Stimulated activated CD8-positive, alpha-beta memory T cell treated with anti-CD3 and anti-CD28 coated beads, Interleukin-12 subunit alpha, Interleukin-12 subunit beta, amount 100 ng/mL, for 24 hours (primary cell): ENCODE measurements around the gene GSTP1.
"Not testable (repeated sequence)": the region's sequence is repeated elsewhere in the genome, so short reads cannot be mapped to it uniquely, and the experiment has no call there.

ENCODE experiments used
- DNase-seq: peaks from one replicate; pipeline ENCODE4 v3.0.0-alpha.2; 2020; ENCODE audit errors: extremely low read depth

The GSTP1 gene

DNA sequence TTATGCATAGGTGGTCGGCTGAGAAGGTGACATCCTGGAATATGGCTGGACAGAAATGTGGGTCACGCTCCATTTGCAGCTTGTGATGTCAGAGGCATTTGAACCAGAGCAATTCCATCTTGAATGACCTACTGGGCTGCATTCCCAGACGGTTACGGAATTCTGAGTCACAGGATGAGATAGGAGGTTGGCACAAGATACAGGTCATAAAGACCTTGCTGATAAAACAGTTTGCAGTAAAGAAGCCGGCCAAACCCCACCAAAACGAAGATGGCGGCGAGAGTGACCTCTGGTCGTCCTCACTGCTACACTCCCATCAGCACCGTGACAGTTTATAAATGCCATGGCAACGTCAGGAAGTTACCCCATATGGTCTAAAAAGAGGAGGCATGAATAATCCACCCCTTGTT is 19.9 kb upstream of the GSTP1 start:
- not testable (repeated sequence) for DNase-seq

DNA sequence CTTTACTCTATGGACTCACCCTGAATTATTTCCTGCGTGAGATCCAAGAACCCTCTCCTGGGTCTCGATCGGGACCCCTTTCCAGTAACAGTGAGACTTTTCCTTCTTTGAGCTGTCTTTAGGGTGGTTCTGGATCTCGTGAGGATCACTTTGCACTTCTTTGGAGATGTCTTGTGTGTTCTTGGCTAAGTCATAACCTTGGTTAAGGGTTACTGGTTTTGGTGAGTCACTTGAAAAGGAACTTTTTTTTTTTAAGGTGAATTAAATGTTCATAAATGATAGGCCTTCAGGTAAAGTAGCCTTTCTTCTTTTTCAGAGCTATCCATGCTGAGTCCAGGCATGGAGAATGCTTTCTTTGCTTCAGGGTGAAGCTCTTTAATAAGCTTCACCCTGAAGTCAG is 19.4 kb upstream of the GSTP1 start:
- DNase-seq: no peak

DNA sequence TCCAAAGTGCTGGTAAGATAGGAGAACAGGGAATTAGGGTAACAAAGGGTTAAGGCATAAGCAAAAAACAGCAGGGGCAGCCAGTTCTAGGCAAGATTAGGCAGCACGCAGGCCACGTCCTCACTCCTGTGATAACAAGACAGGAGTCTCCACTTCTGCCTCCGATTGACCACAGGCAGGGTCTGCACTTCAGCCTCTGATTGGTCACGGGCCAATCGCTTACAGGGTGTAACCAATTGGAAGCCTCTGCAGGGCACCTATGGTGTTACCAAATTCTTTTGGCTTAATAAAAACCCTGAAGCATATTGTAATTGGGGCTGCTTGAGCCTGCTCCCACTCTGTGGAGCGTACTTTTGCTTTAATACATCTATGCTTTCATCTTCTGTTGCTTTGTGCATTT is 12.2 kb upstream of the GSTP1 start:
- no peak for DNase-seq

DNA sequence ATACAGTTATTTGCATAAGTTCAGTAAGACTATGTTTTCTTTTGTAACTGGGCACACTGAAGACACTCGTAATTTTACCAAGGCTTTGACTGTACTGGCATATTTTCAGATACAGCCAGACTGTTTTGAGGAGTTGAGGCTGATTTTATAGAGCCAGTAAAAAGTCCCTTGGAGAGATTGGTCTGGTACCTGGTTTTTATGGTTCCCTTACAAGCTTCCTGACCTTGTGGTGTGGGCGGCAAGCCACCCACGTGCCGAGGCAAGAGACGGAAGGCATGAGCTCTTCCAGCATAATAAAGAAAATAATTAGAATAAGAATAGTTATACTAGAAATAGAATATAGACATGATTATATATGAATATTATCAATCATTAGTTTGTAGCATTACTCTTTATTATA is 11.3 kb upstream of the GSTP1 start:
- DNase-seq: no peak

DNA sequence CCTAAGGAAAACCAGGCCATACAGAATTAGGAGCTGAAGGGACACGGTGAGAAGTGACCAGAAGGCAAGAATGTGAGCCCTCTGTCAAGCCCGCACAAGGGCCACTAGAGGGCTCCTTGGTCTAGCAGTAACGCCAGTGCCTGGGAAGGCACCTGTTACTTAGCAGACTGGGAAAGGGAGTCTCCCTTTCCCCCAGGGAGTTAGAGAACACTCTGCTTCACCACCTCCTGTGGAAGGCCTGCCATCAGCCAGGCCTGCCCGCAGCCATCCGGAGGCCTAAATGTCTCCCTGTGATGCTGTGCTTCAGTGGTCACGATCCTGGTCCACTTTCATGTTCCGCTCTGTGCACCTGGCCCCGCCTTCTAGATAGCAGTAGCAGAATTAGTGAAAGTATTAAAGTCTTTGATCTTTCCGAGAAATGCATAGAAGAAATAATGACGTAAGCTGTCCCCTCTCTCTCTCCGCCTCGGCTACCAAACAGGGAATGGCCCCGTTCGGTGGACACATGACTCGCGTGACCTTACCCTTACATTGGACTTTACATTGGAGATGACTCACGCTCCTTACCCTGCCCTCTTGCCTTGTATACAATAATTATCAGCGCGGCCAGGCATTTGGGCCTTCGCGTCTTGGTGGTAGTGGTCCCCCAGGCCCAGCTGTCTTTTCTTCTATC is 10.7 kb upstream of the GSTP1 start:
- DNase-seq: no peak

DNA sequence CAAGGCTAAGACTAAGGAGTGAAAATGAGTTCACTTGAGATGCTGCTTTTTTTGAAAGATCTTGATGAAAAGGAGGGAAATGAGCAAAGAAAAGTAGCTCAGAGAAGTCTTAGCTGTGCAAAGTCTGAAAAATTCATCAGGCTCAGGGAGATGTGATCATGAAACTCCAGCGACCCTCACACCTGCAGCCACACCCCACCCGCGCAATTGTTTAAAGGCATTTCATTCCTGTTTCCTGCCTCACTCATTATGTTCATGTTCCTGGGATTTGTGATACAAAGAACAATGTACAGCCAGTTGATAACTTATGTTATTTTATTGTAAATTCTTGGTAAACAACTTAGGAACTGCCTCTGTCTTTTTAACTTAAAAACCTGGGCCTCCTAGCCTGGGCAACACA is 8.7 kb upstream of the GSTP1 start:
- DNase-seq: no peak

DNA sequence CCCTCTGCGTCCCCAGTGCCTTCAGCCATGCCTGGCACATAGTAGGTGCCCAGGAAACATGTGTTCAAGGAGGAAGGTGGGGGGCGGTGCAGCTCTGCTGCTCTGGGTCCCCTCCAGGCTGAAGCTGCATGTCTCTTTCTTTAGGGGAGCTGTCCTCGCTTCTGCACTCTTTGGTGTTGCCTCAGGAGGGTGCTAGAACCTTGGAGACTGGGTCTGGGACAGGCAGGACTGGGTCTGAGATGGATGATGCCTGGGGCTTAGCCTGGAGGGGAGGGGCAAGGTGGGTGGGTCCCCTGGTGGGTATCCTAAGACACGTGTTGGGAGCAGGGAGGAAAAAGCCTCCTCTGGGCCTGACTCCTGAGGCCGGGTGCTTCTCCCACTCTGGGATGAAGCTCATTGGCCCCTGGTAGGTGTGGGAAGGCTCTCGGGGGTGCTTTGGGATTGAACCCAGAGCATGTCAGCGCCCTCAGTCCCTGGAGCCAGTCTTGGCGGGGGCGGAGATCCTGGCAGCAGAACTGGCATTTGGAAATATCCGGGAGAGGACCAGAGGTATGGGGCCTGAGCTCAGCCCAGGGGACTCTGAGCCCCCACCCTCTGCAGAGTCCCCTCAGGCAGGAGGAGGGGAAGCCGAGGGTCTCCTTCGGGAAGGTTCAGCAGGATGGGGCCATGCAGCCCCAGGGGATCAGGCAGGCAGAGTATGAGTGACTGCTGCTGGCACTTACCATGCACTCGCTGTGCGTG is 6.7 kb upstream of the GSTP1 start:
- no peak for DNase-seq

DNA sequence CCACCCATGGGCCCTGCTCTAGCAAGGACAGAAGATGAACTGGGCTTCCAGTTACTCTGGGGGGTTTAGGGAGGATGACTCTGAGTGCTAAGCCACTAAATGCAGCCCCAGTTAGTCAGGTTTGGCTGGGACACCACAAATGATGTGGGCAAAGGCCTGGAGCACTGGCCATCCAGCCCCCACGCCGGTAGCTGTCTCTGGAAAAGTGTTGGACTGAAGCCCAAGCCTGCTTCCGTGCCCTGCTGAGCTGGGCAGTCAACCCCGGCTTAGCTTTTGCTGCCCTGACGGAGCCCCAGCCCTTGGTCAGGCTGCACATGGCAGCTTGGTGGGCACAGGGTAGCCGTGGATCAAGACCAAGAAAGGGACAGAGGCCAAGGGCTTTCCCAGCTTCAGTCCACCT is 5.7 kb upstream of the GSTP1 start:
- no peak for DNase-seq

DNA sequence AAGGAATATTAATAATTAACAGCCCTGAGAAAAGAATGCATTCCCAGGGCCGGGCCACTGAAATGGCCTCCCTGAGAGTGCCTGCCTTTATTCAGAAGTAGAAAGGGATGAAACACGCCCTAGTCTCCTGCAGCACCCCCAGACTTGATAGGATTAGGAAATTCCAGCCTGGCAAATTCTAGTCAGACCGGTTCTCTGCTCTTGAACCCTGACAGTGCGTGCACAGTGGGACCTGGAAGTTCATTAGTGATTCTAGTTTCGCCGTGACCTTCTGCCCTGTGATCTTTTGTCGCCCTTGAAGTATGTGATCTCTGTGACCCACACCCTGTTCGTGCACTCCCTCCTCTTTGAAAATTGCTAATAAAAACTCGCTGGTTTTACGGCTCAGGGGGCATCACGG is 2.1 kb upstream of the GSTP1 start:
- DNase-seq: no peak

DNA sequence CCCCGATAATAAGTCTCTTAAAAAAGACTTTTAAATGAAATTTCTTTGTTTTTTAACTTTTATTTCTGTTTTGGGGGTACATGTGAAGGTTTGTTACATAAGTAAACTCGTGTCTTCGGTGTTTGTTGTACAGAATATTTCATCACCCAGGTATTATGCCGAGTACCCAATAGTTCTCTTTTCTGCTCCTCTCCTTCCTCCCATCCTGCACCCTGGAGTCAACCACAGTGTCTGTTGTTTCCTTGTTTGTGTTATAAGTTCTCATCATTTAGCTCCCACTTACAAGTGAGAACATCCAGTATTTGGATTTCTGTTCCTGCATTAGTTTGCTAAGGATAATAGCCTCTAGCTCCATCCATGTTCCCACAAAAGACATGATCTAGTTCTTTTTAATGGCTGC is 1.6 kb upstream of the GSTP1 start:
- no peak for DNase-seq

DNA sequence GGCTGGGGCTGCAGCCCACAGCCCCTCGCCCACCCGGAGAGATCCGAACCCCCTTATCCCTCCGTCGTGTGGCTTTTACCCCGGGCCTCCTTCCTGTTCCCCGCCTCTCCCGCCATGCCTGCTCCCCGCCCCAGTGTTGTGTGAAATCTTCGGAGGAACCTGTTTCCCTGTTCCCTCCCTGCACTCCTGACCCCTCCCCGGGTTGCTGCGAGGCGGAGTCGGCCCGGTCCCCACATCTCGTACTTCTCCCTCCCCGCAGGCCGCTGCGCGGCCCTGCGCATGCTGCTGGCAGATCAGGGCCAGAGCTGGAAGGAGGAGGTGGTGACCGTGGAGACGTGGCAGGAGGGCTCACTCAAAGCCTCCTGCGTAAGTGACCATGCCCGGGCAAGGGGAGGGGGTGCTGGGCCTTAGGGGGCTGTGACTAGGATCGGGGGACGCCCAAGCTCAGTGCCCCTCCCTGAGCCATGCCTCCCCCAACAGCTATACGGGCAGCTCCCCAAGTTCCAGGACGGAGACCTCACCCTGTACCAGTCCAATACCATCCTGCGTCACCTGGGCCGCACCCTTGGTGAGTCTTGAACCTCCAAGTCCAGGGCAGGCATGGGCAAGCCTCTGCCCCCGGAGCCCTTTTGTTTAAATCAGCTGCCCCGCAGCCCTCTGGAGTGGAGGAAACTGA is 731 bp downstream of the GSTP1 start:
- DNase-seq: no peak

DNA sequence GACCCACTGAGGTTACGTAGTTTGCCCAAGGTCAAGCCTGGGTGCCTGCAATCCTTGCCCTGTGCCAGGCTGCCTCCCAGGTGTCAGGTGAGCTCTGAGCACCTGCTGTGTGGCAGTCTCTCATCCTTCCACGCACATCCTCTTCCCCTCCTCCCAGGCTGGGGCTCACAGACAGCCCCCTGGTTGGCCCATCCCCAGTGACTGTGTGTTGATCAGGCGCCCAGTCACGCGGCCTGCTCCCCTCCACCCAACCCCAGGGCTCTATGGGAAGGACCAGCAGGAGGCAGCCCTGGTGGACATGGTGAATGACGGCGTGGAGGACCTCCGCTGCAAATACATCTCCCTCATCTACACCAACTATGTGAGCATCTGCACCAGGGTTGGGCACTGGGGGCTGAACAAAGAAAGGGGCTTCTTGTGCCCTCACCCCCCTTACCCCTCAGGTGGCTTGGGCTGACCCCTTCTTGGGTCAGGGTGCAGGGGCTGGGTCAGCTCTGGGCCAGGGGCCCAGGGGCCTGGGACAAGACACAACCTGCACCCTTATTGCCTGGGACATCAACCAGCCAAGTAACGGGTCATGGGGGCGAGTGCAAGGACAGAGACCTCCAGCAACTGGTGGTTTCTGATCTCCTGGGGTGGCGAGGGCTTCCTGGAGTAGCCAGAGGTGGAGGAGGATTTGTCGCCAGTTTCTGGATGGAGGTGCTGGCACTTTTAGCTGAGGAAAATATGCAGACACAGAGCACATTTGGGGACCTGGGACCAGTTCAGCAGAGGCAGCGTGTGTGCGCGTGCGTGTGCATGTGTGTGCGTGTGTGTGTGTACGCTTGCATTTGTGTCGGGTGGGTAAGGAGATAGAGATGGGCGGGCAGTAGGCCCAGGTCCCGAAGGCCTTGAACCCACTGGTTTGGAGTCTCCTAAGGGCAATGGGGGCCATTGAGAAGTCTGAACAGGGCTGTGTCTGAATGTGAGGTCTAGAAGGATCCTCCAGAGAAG is 1.6 kb downstream of the GSTP1 start:
- no peak for DNase-seq

DNA sequence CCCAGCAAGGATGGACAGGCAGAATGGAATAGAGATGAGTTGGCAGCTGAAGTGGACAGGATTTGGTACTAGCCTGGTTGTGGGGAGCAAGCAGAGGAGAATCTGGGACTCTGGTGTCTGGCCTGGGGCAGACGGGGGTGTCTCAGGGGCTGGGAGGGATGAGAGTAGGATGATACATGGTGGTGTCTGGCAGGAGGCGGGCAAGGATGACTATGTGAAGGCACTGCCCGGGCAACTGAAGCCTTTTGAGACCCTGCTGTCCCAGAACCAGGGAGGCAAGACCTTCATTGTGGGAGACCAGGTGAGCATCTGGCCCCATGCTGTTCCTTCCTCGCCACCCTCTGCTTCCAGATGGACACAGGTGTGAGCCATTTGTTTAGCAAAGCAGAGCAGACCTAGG is 2.3 kb downstream of the GSTP1 start:
- no peak for DNase-seq

DNA sequence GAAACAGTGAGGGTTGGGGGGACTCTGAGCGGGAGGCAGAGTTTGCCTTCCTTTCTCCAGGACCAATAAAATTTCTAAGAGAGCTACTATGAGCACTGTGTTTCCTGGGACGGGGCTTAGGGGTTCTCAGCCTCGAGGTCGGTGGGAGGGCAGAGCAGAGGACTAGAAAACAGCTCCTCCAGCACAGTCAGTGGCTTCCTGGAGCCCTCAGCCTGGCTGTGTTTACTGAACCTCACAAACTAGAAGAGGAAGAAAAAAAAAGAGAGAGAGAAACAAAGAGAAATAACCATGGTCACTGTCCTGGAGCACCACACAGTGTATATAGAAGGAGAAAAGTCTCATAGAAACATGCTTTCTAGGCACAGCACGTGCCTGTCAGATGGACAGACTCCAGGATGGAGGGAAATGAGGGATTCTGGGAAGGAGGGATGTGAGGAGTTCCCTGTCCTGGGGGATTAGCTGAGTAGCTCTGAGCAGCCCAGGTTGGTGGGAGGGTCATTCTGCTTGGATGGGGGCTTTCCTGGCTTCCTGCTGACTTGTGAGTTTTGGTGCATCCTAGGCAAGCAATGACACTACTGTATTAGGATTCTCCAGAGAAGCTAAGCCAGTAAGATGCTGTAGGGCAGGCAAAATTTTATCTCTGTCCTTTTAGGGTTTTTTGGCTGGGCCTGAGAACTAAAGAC is 3.1 kb downstream of the GSTP1 start:
- DNase-seq: no peak

DNA sequence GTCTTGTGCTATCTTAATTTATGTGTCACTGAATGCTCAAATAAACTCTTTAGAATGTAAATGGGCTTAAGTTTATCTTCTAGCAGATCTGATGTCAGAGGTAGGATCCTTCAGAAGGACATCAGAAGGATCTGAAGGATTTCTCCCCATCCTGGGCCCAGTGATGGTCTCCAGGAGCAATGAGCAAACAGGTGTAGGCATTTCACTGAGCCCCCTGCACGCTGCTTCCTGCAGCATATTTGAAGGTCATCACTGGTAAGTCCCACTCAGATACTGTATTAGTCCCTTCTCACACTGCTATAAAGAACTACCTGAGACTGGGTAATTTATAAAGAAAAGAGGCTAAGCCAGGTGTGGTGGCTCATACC is 4.5 kb downstream of the GSTP1 start:
- no peak for DNase-seq

DNA sequence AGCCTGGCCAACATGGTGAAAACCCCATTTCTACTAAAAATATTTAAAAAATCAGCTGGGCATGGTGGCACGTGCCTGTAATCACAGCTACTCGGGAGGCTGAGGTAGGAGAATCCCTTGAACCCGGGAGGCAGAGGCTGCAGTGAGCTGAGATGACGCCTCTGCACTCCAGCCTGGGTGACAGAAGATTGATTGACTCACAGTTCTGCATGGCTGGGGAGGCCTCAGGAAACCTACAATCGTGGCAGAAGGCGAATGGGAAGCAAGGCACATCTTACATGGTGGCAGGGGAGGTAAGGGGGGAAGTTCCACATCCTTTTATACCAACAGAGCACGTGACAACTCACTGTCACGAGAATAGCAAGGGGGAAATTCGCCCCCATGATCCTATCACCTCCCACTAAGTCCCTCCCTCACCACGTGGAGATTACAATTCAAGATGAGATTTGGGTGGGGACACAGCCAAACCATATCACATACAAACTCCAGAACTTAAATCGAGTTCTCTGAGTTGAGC is 5.3 kb downstream of the GSTP1 start:
- DNase-seq: not testable (repeated sequence)

DNA sequence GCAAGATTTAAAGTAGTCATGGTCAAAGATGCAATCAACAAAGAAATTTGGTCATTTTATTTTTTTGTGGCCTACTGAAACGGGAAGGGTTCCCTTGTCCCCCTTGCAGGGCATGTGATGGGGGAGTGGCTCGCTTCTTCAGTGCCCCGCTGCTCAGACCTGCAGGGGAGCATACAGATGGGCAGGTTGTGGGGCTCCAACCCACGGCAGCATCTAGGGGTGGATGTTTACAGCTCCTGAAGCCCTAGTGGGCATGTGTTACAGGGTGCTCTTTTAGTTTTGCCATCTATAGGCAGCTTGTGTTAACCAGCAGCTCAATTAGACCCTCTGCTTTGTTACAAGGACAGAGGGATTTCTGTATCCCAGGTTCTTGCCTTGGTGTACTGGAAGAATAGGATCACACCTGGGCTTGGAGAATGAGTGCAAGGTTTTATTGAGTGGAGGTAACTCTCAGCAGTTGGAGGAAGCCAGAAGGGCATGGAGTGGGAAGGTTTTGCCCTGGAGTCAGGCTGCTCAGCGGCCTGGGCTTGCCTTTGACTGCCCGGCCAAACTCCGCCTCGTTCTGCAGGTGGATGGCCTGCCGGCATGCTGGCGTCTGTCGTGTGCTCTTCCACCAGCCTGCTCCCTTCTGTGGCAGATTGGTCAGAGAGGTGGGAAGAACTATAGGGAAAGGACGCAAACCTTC is 9.4 kb downstream of the GSTP1 start:
- DNase-seq: no peak

DNA sequence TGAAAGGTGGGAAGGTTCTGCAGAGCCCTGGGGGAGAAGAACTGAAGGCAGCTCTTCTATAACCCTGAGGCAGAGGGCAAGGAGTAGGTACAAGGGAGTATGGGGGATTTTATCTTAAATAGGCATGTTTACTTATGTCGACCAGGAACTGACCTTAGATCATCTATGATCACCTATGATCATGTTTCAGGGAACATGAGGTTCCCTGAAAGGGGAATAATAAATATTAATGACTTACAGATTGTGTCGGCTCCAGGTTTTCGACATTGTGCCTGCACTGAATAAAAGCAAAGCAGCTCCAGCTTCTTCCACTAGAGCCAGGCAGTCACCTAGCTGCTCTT is 9.9 kb downstream of the GSTP1 start:
- DNase-seq: no peak

DNA sequence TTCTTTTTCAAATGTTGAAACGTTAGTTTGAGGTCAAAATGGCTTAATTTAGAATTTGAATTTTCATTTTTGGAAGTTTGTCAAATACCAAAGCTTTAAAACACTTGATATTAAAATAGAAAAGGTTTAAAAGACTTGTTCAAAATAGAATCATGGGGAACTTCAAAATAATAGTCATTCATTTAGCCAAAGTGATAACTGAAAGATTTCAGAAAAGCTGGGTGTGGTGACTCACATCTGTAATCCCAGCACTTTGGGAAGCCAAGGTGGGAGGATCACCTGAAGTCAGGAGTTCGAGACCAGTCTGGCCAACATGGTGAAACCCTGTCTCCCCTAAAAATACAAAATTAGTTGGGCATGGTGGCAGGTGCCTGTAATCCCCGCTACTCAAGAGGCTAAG is 10.9 kb downstream of the GSTP1 start:
- DNase-seq: no peak

DNA sequence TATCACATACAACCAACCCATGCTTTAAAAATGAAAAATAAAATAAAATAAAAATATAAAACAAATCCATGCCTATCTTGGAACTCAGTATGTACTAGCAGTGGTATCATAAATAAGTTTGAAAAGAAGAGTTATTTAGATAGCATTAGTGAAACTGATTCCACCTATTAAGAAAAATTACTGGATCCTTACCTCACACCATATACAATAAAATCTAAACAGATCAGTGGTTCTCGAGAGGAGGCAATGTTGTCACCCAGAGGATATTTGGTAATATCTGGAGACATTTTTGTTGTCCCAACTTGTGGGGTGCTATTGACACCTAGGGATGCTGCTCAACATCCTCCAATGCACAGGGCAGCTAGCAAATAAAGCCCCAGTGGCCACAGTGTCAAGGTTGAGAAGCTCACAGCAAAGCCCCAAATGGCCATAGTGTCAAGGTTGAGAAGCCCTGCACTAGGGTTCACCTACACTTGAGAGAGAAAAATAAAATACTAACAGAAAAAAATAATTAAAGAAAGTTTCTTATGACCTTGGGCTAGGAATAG is 13.2 kb downstream of the GSTP1 start:
- no peak for DNase-seq
